K562 (cell line): ENCODE results near the gene ECE2. TPM values are rescaled to one million over a fixed set of nuclear protein-coding genes. Genes with fewer than 3 reads are reported as not detected.

Experiments
- CBX3 ChIP-seq, 2 experiments: IDR thresholded peaks; 1 replicate in 1 of 2; 2 replicates in 1 of 2; pipeline ENCODE4 v1.6.1; 2012; ENCODE audit warnings: inconsistent platforms in 2 of 2, low read length in 2 of 2, borderline replicate concordance in 1 of 2, control low read depth in 1 of 2
- CHCHD3 ChIP-seq: fragments of 250-450 bp; sonication (Bioruptor Pico); IDR thresholded peaks from 2 replicates; pipeline ENCODE4 v2.1.2; 2022; ENCODE audit warnings: mild to moderate bottlenecking
- DNMT1 ChIP-seq: fragments of 450-650 bp; IDR thresholded peaks from 2 replicates; pipeline ENCODE4 v1.6.1; 2016; ENCODE audit warnings: antibody characterized with exemption, mild to moderate bottlenecking
- GTF3C2 ChIP-seq: IDR thresholded peaks from 3 replicates; pipeline ENCODE4 v1.6.1; 2011; ENCODE audit warnings: borderline replicate concordance, mild to moderate bottlenecking, moderate library complexity; ENCODE audit not compliant: insufficient read length; ENCODE audit errors: extremely low read depth
- HDAC8 ChIP-seq: fragments of 450-650 bp; IDR thresholded peaks from 2 replicates; pipeline ENCODE4 v1.6.1; 2016; ENCODE audit warnings: mild to moderate bottlenecking, missing genetic modification characterization, moderate library complexity, missing compliant biosample characterization
- JUND ChIP-seq, 2 experiments: IDR thresholded peaks; 2 replicates in 1 of 2; 3 replicates in 1 of 2; pipeline ENCODE4 v1.6.1; 2011; ENCODE audit warnings: borderline replicate concordance in 2 of 2, low read depth in 2 of 2, low read length in 2 of 2, improper control_type of control experiment in 1 of 2, missing biosample characterization in 1 of 2, missing genetic modification characterization in 1 of 2, missing genetic modification reagents in 1 of 2
- MNT ChIP-seq, 2 experiments: fragments of 450-650 bp; conservative IDR thresholded peaks; 2 replicates each; pipeline ENCODE4 v1.6.1; 2017; ENCODE audit warnings: mild to moderate bottlenecking in 2 of 2, moderate library complexity in 2 of 2
- NBN ChIP-seq: fragments of 450-650 bp; IDR thresholded peaks from 2 replicates; pipeline ENCODE4 v1.6.1; 2016; ENCODE audit warnings: low read depth, mild to moderate bottlenecking
- POLR2AphosphoS5 ChIP-seq: IDR thresholded peaks from 2 replicates; pipeline ENCODE4 v1.6.1; 2011; ENCODE audit warnings: mild to moderate bottlenecking, low read depth, low read length, moderate library complexity; ENCODE audit not compliant: control insufficient read depth, insufficient read depth
- PREB ChIP-seq: sonication (generic); formaldehyde crosslinking; IDR thresholded peaks from 2 replicates; pipeline ENCODE4 v1.8.1; 2023; ENCODE audit warnings: mild to moderate bottlenecking, missing genetic modification reagents
- RAD21 ChIP-seq, 2 experiments: fragments of 250-450 bp in 1 of 2; fragments of 450-650 bp in 1 of 2; sonication (Bioruptor Pico) in 1 of 2; formaldehyde crosslinking in 1 of 2; IDR thresholded peaks in 1 of 2; conservative IDR thresholded peaks in 1 of 2; 2 replicates each; pipeline versions ENCODE4 v1.4.0 to v1.8.0; 2020 to 2022; ENCODE audit warnings: mild to moderate bottlenecking in 2 of 2, moderate library complexity in 1 of 2
- RBM17 ChIP-seq: fragments of 200-400 bp; formaldehyde crosslinking; IDR thresholded peaks from 2 replicates; pipeline ENCODE4 v1.6.1; 2017; ENCODE audit warnings: low read depth, mild to moderate bottlenecking, low read length, borderline replicate concordance
- SMAD3 ChIP-seq: fragments of 450-650 bp; formaldehyde crosslinking; conservative IDR thresholded peaks from 2 replicates; pipeline ENCODE4 v1.4.0; 2020; ENCODE audit warnings: mild to moderate bottlenecking
- SRSF7 ChIP-seq: fragments of 200-400 bp; formaldehyde crosslinking; optimal IDR thresholded peaks from 2 replicates; pipeline ENCODE3; 2017; ENCODE audit warnings: mild to moderate bottlenecking, low read depth, low read length
- THRAP3 ChIP-seq: fragments of 450-650 bp; IDR thresholded peaks from 2 replicates; pipeline ENCODE4 v1.6.1; 2016; ENCODE audit warnings: mild to moderate bottlenecking, inconsistent platforms, borderline replicate concordance
- XRCC3 ChIP-seq: fragments of 450-650 bp; IDR thresholded peaks from 2 replicates; pipeline ENCODE4 v1.6.1; 2017; ENCODE audit warnings: mild to moderate bottlenecking, moderate library complexity
- ZFX ChIP-seq: sonication (generic); formaldehyde crosslinking; IDR thresholded peaks from 2 replicates; pipeline ENCODE4 v1.8.0; 2022; ENCODE audit warnings: mild to moderate bottlenecking, missing genetic modification reagents, moderate library complexity
- ZNF347 ChIP-seq: fragments of 450-650 bp; formaldehyde crosslinking; IDR thresholded peaks from 2 replicates; pipeline ENCODE4 v1.4.0; 2020; ENCODE audit warnings: low read depth, mild to moderate bottlenecking, moderate library complexity
- ZSCAN29 ChIP-seq: fragments of 450-650 bp; IDR thresholded peaks from 2 replicates; pipeline ENCODE4 v1.6.1; 2017
- polyA plus RNA-seq, 8 experiments: library from polyadenylated mRNA; depleted of rRNA in 4 of 8; stranded (reverse) in 5 of 8; unstranded in 3 of 8; fragments of >200 nt; fragmentation: Nextera tagmentation in 2 of 8; fragmentation: Illumina TruSeq in 1 of 8; extraction: Ambion mirVana in 2 of 8; extraction: Trizol in 1 of 8; gene quantifications; 2 replicates each; pipeline versions ENCODE4 v1.2.1 to v1.2.3, GENCODE V29; 2011 to 2014; ENCODE audit warnings: inconsistent platforms in 1 of 8, missing spikeins in 1 of 8
- total RNA-seq, 7 experiments: library from RNA; depleted of rRNA in 6 of 7; stranded (reverse); fragments of >200 nt in 6 of 7; fragmentation: Illumina TruSeq in 2 of 7; extraction: Trizol in 2 of 7; gene quantifications; 2 replicates each; pipeline versions ENCODE4 v1.2.1 to v1.2.3, GENCODE V29; 2011 to 2021; ENCODE audit warnings: low replicate concordance in 1 of 7
- TF ChIP-seq, protein P1 (sequence below): fragments of 200-800 bp; sonication (Bioruptor generic); IDR thresholded peaks from 2 replicates; pipeline ENCODE4 v1.6.1; 2017; ENCODE audit warnings: missing genetic modification characterization, missing compliant biosample characterization

ECE2 gene
- total and polyA plus RNA-seq, 9 of the 15 experiments (the other 6 are each of a cell fraction or from before 2014, with no cell fraction given): not detected

- TF ChIP-seq JUND (IDR thresholded peaks at IDR 0.05; ENCODE audit: borderline replicate concordance, low read depth, low read length) (no peak), JUND (tag; IDR thresholded peaks at IDR 0.05; ENCODE audit: borderline replicate concordance, low read depth, low read length) (no peak), RAD21 (CRISPR knock-in tag; conservative IDR thresholded peaks at IDR 0.05 in 1 of 2, IDR thresholded peaks at IDR 0.05 in 1 of 2) (no peak), DNMT1 (no peak), ZFX (CRISPR knock-in tag) (no peak), PREB (CRISPR knock-in tag) (no peak), XRCC3 (no peak), SMAD3 (CRISPR knock-in tag) (no peak), SRSF7 (no peak), ZSCAN29 (0 out of 2 replicates have a peak, but pooled peaks have one; percentile 22), ZNF347 (no peak), THRAP3 (no peak), MNT (conservative IDR thresholded peaks at IDR 0.05) (no peak), POLR2AphosphoS5 (no peak), HDAC8 (tag) (no peak), RBM17 (no peak), GTF3C2 (no peak), NBN (no peak), CHCHD3 (CRISPR knock-in tag) (no peak), CBX3 (IDR thresholded peaks at IDR 0.05; ENCODE audit: borderline replicate concordance in 1 of 2, low read length in 2 of 2) (no peak)
- TF ChIP-seq, protein P1, sequence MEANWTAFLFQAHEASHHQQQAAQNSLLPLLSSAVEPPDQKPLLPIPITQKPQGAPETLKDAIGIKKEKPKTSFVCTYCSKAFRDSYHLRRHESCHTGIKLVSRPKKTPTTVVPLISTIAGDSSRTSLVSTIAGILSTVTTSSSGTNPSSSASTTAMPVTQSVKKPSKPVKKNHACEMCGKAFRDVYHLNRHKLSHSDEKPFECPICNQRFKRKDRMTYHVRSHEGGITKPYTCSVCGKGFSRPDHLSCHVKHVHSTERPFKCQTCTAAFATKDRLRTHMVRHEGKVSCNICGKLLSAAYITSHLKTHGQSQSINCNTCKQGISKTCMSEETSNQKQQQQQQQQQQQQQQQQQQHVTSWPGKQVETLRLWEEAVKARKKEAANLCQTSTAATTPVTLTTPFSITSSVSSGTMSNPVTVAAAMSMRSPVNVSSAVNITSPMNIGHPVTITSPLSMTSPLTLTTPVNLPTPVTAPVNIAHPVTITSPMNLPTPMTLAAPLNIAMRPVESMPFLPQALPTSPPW (CRISPR knock-in tag): peak; percentile 95
Observed at GRCh38 chr3:184259878-184260723, 15.7 kb upstream of the ECE2 start (continued).
